K562 (cell line): ENCODE results near the gene UGT2A1. TPM values are rescaled to one million over a fixed set of nuclear protein-coding genes. Genes with fewer than 3 reads are reported as not detected.

Experiments used
- ATAC-seq: fragments of 200-7000 bp; cut with Tn5 transposase; 3 replicates; pipeline ENCODE4 v1.9.1; 2020; ENCODE audit warnings: moderate library complexity
- BruUV-seq: library from RNA; stranded (reverse); fragments of 400-500 nt; replicated peaks from 2 replicates; lab custom pipeline; 2021; lab: Mats Ljungman, UMichigan
- CTCF ChIA-PET: fragments of 300-600 bp; formaldehyde crosslinking; extraction: SDS; loops from one replicate; lab custom pipeline; 2021; ENCODE audit warnings: low intra/inter-chr PET ratio; lab: Yijun Ruan, JAX
- POLR2A ChIA-PET: fragments of 300-600, 350-650 bp; sonication (Branson Sonifier 250); formaldehyde crosslinking; extraction: SDS; loops from one replicate; lab custom pipeline; 2021; ENCODE audit warnings: antibody characterized with exemption, inconsistent platforms; lab: Yijun Ruan, JAX
- DNase-seq, 4 experiments: peaks; one replicate each; pipeline versions ENCODE4 v3.0.0 to v3.0.0-alpha.2; 2011 to 2018; ENCODE audit warnings: low spot score in 3 of 4, mixed read lengths in 3 of 4; ENCODE audit errors: extremely low read depth in 1 of 4
- FAIRE-seq: peaks from 2 replicates; lab custom pipeline; 2011; peaks lifted over from hg19 to GRCh38; lab: Jason Lieb, UNC
- H2AFZ ChIP-seq: 2 replicates; pipeline ENCODE4 v1.6.0; 2011; ENCODE audit warnings: low read depth, low read length, control low read depth, inconsistent platforms
- H3K27ac ChIP-seq: fragments of 200-600 bp; 3 replicates; pipeline ENCODE4 v1.8.0; 2011; ENCODE audit warnings: low read depth, mild to moderate bottlenecking, control low read depth, inconsistent platforms, low read length, moderate library complexity, mixed read lengths; ENCODE audit errors: extremely low read depth
- H3K27me3 ChIP-seq, 2 experiments: fragments of 300-600 bp in 1 of 2; 2 replicates in 1 of 2; 3 replicates in 1 of 2; pipeline versions ENCODE4 v1.6.0 to v1.8.0; 2011; ENCODE audit warnings: inconsistent platforms in 2 of 2, low read length in 2 of 2, mild to moderate bottlenecking in 1 of 2, mixed read lengths in 1 of 2, moderate library complexity in 1 of 2; ENCODE audit not compliant: control insufficient read depth in 2 of 2, insufficient read depth in 2 of 2
- H3K36me3 ChIP-seq: fragments of 300-600 bp; 3 replicates; pipeline ENCODE4 v1.8.0; 2011; ENCODE audit warnings: mild to moderate bottlenecking, low read length, inconsistent platforms; ENCODE audit not compliant: control insufficient read depth, insufficient read depth
- H3K4me1 ChIP-seq, 2 experiments: fragments of 200-600 bp in 1 of 2; replicated peaks in 1 of 2; 2 replicates in 1 of 2; 3 replicates in 1 of 2; pipeline versions ENCODE4 v1.5.1 to v1.8.0; 2011; ENCODE audit warnings: inconsistent platforms in 2 of 2, low read length in 2 of 2, mild to moderate bottlenecking in 1 of 2, mixed read lengths in 1 of 2, moderate library complexity in 1 of 2; ENCODE audit not compliant: control insufficient read depth in 2 of 2, insufficient read depth in 2 of 2
- H3K4me2 ChIP-seq: 2 replicates; pipeline ENCODE4 v1.6.1; 2011; ENCODE audit warnings: low read length, control low read depth, inconsistent platforms, mixed read lengths; ENCODE audit not compliant: insufficient read depth
- H3K4me3 ChIP-seq: fragments of 200-600 bp; sonication (generic), shearing (Covaris generic); 2 replicates; pipeline ENCODE4 v1.5.1; 2016; ENCODE audit warnings: control low read depth, inconsistent platforms
- H3K79me2 ChIP-seq: fragments of 200-600 bp; 3 replicates; pipeline ENCODE4 v1.8.0; 2011; ENCODE audit warnings: low read length, inconsistent platforms; ENCODE audit not compliant: control insufficient read depth, insufficient read depth
- H3K9ac ChIP-seq, 2 experiments: 2 replicates each; pipeline versions ENCODE4 v1.6.0 to v1.6.1; 2011; ENCODE audit warnings: low read depth in 2 of 2, low read length in 2 of 2, control low read depth in 1 of 2, inconsistent platforms in 1 of 2, mild to moderate bottlenecking in 1 of 2, mixed read lengths in 1 of 2; ENCODE audit not compliant: insufficient read depth in 1 of 2
- H3K9me1 ChIP-seq: one replicate; pipeline ENCODE4 v1.6.0; 2011; ENCODE audit warnings: inconsistent platforms, mild to moderate bottlenecking, low read length, moderate library complexity; ENCODE audit not compliant: control insufficient read depth, insufficient read depth
- H3K9me3 ChIP-seq: replicated peaks from 2 replicates; pipeline ENCODE4 v1.5.1; 2011; ENCODE audit warnings: low read depth, low read length, inconsistent platforms; ENCODE audit not compliant: control insufficient read depth, insufficient read depth
- H4K20me1 ChIP-seq: replicated peaks from 2 replicates; pipeline ENCODE4 v1.6.1; 2011; ENCODE audit warnings: low read length, inconsistent platforms, mixed read lengths; ENCODE audit not compliant: control insufficient read depth, insufficient read depth
- ARNT ChIP-seq, 2 experiments: fragments of 450-650 bp; IDR thresholded peaks; 2 replicates each; pipeline ENCODE4 v1.6.1; 2016; ENCODE audit warnings: mild to moderate bottlenecking in 1 of 2
- ATF6 ChIP-seq: sonication (generic); formaldehyde crosslinking; IDR thresholded peaks from 2 replicates; pipeline ENCODE4 v1.4.0; 2020; ENCODE audit warnings: mild to moderate bottlenecking, missing genetic modification reagents
- BMI1 ChIP-seq: fragments of 150-350 bp; IDR thresholded peaks from 2 replicates; pipeline ENCODE4 v1.6.1; 2014; ENCODE audit warnings: low read length
- DPF2 ChIP-seq: fragments of 450-650 bp; IDR thresholded peaks from 2 replicates; pipeline ENCODE4 v1.6.1; 2016
- RBM34 ChIP-seq: fragments of 200-400 bp; formaldehyde crosslinking; IDR thresholded peaks from 2 replicates; pipeline ENCODE4 v1.6.1; 2018; ENCODE audit warnings: low read length, borderline replicate concordance; ENCODE audit not compliant: insufficient read depth
- SIX5 ChIP-seq, 2 experiments: IDR thresholded peaks; 2 replicates each; pipeline ENCODE4 v1.6.1; 2011; ENCODE audit warnings: low read length in 2 of 2, borderline replicate concordance in 1 of 2, low read depth in 1 of 2, mild to moderate bottlenecking in 1 of 2, moderate library complexity in 1 of 2; ENCODE audit not compliant: insufficient read depth in 1 of 2
- SP2 ChIP-seq: IDR thresholded peaks from 2 replicates; pipeline ENCODE4 v1.6.1; 2011; ENCODE audit warnings: mild to moderate bottlenecking, low read depth, low read length, moderate library complexity; ENCODE audit not compliant: poor library complexity, severe bottlenecking; ENCODE audit errors: extremely low read depth
- TRIM28 ChIP-seq: fragments of 450-650 bp; IDR thresholded peaks from 2 replicates; pipeline ENCODE4 v1.6.1; 2017
- WGBS: fragments of 100-300 bp; shearing (Covaris generic); methylation state at CpG from one replicate; pipeline ENCODE4 v1.1.6; 2016; ENCODE audit warnings: low coverage, mixed read lengths; ENCODE audit not compliant: insufficient coverage; ENCODE audit errors: missing lambda C conversion rate; 5-methylcytosine and 5-hydroxymethylcytosine counted together
- in situ Hi-C: fragments of 300-500 bp; cut with MboI; formaldehyde crosslinking; loops from 4 replicates; pipeline ENCODE4 v1.15.0; 2018; ENCODE audit warnings: inconsistent platforms, mixed read lengths
- intact Hi-C: fragments of 100-400 bp; cut with micrococcal nuclease; formaldehyde crosslinking; loops from 2 replicates; pipeline ENCODE4 v1.14.2; 2022
- polyA plus RNA-seq, 8 experiments: library from polyadenylated mRNA; depleted of rRNA in 4 of 8; stranded (reverse) in 5 of 8; unstranded in 3 of 8; fragments of >200 nt; fragmentation: Nextera tagmentation in 2 of 8; fragmentation: Illumina TruSeq in 1 of 8; extraction: Ambion mirVana in 2 of 8; extraction: Trizol in 1 of 8; gene quantifications; 2 replicates each; pipeline versions ENCODE4 v1.2.1 to v1.2.3, GENCODE V29; 2011 to 2014; ENCODE audit warnings: inconsistent platforms in 1 of 8, missing spikeins in 1 of 8
- total RNA-seq, 7 experiments: library from RNA; depleted of rRNA in 6 of 7; stranded (reverse); fragments of >200 nt in 6 of 7; fragmentation: Illumina TruSeq in 2 of 7; extraction: Trizol in 2 of 7; gene quantifications; 2 replicates each; pipeline versions ENCODE4 v1.2.1 to v1.2.3, GENCODE V29; 2011 to 2021; ENCODE audit warnings: low replicate concordance in 1 of 7

The UGT2A1 gene
- total and polyA plus RNA-seq, 9 of the 15 experiments (the other 6 are each of a cell fraction or from before 2014, with no cell fraction given): 0.03 TPM; not detected in 8

GRCh38 chr4:69591364-69591763, 61.7 kb downstream of the UGT2A1 start:
- intact Hi-C loops (no loop called here), in situ Hi-C loops (no loop called here)
- no peak for FAIRE-seq
- H3K9me3 ChIP-seq: 0 out of 2 replicates have a peak, but pooled peaks cover 3% of the 10 kb centered on the region
- ChIA-PET CTCF (no interaction called here), POLR2A (no interaction called here)
- ATAC-seq: no peak
- H3K27ac ChIP-seq: no peak overlapping the region
- H3K27me3 ChIP-seq: no peaks in the 10 kb centered on the region
- no peaks in the 10 kb centered on the region for H4K20me1 ChIP-seq
- H3K4me1 ChIP-seq: no peaks in the 10 kb centered on the region
- DNase-seq: no peak
- no peak overlapping the region for H3K4me3 ChIP-seq
- TF ChIP-seq SP2 (no peak), RBM34 (no peak), DPF2 (no peak), ARNT (IDR thresholded peaks at IDR 0.05) (no peak), SIX5 (IDR thresholded peaks at IDR 0.05; ENCODE audit: borderline replicate concordance in 1 of 2, insufficient read depth in 1 of 2, low read depth in 1 of 2, low read length in 2 of 2) (no peak), TRIM28 (no peak), ATF6 (CRISPR knock-in tag) (no peak), BMI1 (no peak)
- WGBS: 0% methylated on average over 1 of the region's 1 CpG
- no peak overlapping the region for H2AFZ ChIP-seq
- no peaks in the 10 kb centered on the region for H3K9me1 ChIP-seq
- H3K4me2 ChIP-seq: no peak overlapping the region
- no TSS peak for BruUV-seq
- no peaks in the 10 kb centered on the region for H3K79me2 ChIP-seq
- H3K36me3 ChIP-seq: no peaks in the 10 kb centered on the region
- no peak overlapping the region for H3K9ac ChIP-seq
